Left ventricle myocardium inferior (tissue), 1 donor: Measurements from ENCODE around the gene KCNJ16. TPM values are rescaled to one million over a fixed set of nuclear protein-coding genes. Genes with fewer than 3 reads are reported as not detected.

ENCODE experiments used
- DNase-seq: peaks from one replicate; pipeline ENCODE4 v3.0.0-alpha.2; 2020
- H3K27ac ChIP-seq: fragments of 200-600 bp; replicated peaks from 2 replicates; pipeline ENCODE4 v1.8.0; 2021
- H3K27me3 ChIP-seq: fragments of 200-600 bp; 2 replicates; pipeline ENCODE4 v1.8.0; 2021; ENCODE audit warnings: low read depth
- H3K36me3 ChIP-seq: fragments of 200-600 bp; 2 replicates; pipeline ENCODE4 v1.8.0; 2021
- H3K4me1 ChIP-seq: fragments of 200-600 bp; 2 replicates; pipeline ENCODE4 v1.8.0; 2021
- H3K4me3 ChIP-seq: fragments of 200-600 bp; 2 replicates; pipeline ENCODE4 v1.8.0; 2021; ENCODE audit warnings: mild to moderate bottlenecking, moderate library complexity
- H3K9me3 ChIP-seq: fragments of 200-600 bp; replicated peaks from 2 replicates; pipeline ENCODE4 v1.8.0; 2021
- CTCF ChIP-seq: fragments of 200-600 bp; IDR thresholded peaks from 2 replicates; pipeline ENCODE4 v1.8.0; 2021; ENCODE audit warnings: antibody characterized with exemption, mild to moderate bottlenecking, borderline replicate concordance
- intact Hi-C: fragments of 100-400 bp; cut with micrococcal nuclease; formaldehyde crosslinking; loops from one replicate; pipeline ENCODE4 v1.11.0; 2022
- total RNA-seq: library from RNA; stranded (reverse); fragmentation: NEBNext Ultra II Directional; extraction: Animal tissue kit (Norgen Biotek cat#: 25700); gene quantifications from one replicate; pipeline ENCODE4 v1.2.1, GENCODE V29; 2021
- donor health status: DM: no; HTN: yes; CAD: no; lungs with severe emphysema.

Gene KCNJ16
- total RNA-seq, 1 donor from 2014 or later: not detected

GRCh38 chr17:70078994-70079531, 4.0 kb downstream of the KCNJ16 start:
- no peaks in the 10 kb centered on the region for H3K4me1 ChIP-seq
- no peaks in the 10 kb centered on the region for H3K36me3 ChIP-seq
- TF ChIP-seq CTCF: no peak
- intact Hi-C loops: no loop called here
- H3K27me3 ChIP-seq: no peaks in the 10 kb centered on the region
- H3K4me3 ChIP-seq: no peak overlapping the region
- no peak overlapping the region for H3K27ac ChIP-seq
- DNase-seq: no peak
- H3K9me3 ChIP-seq: no peaks in the 10 kb centered on the region

GRCh38 chr17:70080541-70081347, 5.7 kb downstream of the KCNJ16 start:
- Histone ChIP-seq H3K4me1 (no peaks in the 10 kb centered on the region), H3K4me3 (no peak overlapping the region), H3K27me3 (no peaks in the 10 kb centered on the region), H3K9me3 (no peaks in the 10 kb centered on the region), H3K27ac (peak overlapping the region; percentile 15), H3K36me3 (no peaks in the 10 kb centered on the region)
- no peak for DNase-seq
- intact Hi-C loops: no loop called here
- TF ChIP-seq CTCF: no peak

GRCh38 chr17:70081885-70082284, 6.9 kb downstream of the KCNJ16 start:
- no peaks in the 10 kb centered on the region for H3K36me3 ChIP-seq
- no peak for DNase-seq
- H3K4me3 ChIP-seq: no peak overlapping the region
- H3K4me1 ChIP-seq: no peaks in the 10 kb centered on the region
- no peak for TF ChIP-seq CTCF
- H3K27ac ChIP-seq: no peak overlapping the region
- H3K9me3 ChIP-seq: no peaks in the 10 kb centered on the region
- intact Hi-C loops: no loop called here
- H3K27me3 ChIP-seq: no peaks in the 10 kb centered on the region

GRCh38 chr17:70084476-70084875, 9.5 kb downstream of the KCNJ16 start:
- TF ChIP-seq CTCF: no peak
- intact Hi-C loops: no loop called here

GRCh38 chr17:70086516-70086915, 11.5 kb downstream of the KCNJ16 start:
- Histone ChIP-seq H3K36me3 (no peaks in the 10 kb centered on the region), H3K4me1 (no peaks in the 10 kb centered on the region), H3K27ac (no peak overlapping the region), H3K27me3 (no peaks in the 10 kb centered on the region), H3K4me3 (no peak overlapping the region), H3K9me3 (no peaks in the 10 kb centered on the region)
- no peak for DNase-seq
- intact Hi-C loops: no loop called here
- no peak for TF ChIP-seq CTCF

More at GRCh38 chr17:70084476-70084875, 9.5 kb downstream of the KCNJ16 start:
- Histone ChIP-seq H3K9me3 (no peaks in the 10 kb centered on the region), H3K4me1 (no peaks in the 10 kb centered on the region), H3K36me3 (no peaks in the 10 kb centered on the region), H3K4me3 (no peak overlapping the region), H3K27ac (no peak overlapping the region), H3K27me3 (no peaks in the 10 kb centered on the region)
- no peak for DNase-seq
